GM21717 (cell line): ENCODE results near the gene SSH2.
"Not testable (repeated sequence)": the region's sequence is repeated elsewhere in the genome, so short reads cannot be mapped to it uniquely, and the experiment has no call there.

Source experiments
- ATAC-seq: cut with Tn5 transposase; IDR thresholded peaks from one replicate; pipeline ENCODE4 v1.9.1; 2021; ENCODE audit warnings: mild to moderate bottlenecking, moderate library complexity; ENCODE audit not compliant: unreplicated experiment

Gene SSH2

GRCh38 chr17:29747660-29748059 lies 182.4 kb downstream of the SSH2 start:
- no peak for ATAC-seq

DNA sequence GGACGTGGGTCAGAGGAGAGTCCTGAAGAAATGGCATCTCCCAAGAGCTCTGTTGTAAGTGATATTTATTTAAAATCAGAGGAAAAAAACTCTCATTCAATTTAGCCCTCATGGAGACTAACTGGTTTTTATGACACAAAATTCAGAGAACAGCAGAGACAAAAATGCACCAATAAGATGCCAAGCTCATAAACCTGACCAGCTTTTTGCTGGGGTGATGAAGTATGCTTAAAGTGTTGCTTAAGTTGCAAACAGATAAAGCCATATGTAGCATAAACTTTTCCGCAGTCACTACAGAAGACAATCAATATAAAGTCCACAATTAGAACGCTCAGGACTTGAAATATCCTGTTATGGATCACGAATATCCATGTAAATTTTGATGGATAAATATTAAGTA lies 183.4 kb downstream of the SSH2 start:
- no peak for ATAC-seq

DNA sequence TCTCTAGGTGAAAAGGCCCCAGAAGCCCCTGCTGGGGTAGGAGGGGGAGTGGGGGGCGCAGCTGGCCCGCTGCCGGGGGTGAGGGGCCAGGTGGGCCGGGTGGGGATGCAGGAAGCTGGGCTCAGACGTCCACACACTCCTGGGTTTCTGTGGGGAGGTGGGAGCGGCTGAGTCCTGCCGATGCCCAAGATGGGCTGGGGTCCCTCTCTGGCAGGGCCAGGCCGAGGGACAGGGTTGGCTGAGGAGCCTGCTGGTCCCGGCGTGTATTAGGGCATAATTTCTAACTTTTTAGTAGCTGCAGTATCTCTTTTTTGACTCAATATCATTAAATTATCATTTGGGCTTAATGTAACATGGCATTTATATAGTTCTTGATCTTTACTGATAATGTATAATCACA lies 185.9 kb downstream of the SSH2 start:
- no peak for ATAC-seq

- ATAC-seq = no peak
Measured at GRCh38 chr17:29742210-29742513, 187.9 kb downstream of the SSH2 start.

DNA sequence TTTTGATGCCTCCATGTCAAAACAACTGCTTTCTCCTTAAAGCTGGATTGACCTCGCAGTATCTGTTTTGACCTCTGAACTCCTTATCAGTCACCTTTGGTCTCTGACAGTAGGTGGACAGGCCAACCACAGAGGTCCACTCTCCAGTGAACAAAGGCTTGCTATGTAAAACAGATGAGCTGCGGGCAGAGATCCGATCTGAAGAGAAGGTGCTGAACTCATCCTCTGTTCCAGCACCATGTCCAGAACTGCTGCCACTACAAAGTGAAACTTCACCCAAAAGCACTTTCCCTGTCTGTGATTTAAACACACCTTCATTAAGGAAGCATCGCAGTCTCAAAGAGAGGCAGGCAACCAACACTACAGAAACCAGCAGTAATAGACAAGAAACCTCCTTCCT lies 190.0 kb downstream of the SSH2 start:
- no peak for ATAC-seq

GRCh38 chr17:29734640-29735039 lies 195.4 kb downstream of the SSH2 start:
- no peak for ATAC-seq

- ATAC-seq = no peak
Measured at GRCh38 chr17:29733166-29733565, 196.9 kb downstream of the SSH2 start.

DNA sequence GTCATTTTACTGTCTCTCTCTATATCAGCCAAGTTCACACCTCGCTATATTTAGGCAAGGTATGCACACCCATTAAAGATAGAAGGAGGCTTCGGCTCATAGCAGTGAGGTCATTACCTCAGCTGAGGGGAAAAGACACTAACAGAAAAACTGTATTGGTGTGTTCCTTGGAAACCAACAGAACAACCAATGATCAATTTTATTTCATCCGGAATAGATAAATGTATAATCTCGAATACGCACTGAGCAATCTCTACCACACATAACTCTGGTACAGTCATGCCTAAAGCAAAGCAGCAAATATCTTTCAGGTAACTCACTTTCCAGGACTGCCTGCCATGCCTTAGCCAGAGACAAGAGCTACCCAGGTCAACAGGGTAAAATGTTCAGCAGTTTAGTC lies 197.4 kb downstream of the SSH2 start:
- no peak for ATAC-seq

DNA sequence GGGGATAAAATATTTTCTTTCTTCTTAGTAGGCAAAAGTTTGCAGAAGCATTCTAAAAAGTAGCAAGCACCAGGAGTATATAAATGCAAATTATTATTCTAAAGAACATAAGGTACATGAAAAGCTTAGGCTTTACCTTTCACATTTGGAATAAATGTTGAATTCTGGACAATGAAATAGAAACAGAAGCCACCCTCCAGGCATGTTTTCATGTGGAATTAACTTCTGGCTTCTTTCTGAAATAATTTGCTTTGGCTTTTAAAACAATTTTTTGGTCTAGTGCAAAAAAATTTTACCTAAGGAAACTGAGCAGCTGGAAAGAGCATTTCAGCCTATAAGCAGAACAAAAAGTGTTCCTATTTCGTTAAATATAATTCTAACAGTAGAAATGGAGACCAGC lies 197.8 kb downstream of the SSH2 start:
- ATAC-seq = no peak

- ATAC-seq = no peak
Measured at GRCh38 chr17:29731589-29731929, 198.5 kb downstream of the SSH2 start.

DNA sequence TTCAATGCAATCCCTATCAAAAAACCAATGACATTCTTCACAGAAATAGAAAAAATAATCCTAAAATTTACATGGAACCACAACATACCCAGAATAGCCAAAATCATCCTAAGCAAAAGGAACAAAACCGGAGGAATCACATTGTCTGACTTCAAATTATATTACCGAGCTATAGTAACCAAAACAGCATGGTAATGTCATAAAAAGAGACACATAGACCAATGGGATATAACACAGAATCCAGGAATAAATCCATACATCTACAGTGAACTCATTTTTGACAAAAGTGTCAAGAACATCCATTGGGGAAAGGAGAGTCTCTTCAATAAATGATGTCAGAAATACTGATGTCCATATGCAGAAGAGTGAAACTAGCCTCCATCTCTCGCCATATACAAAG lies 201.5 kb downstream of the SSH2 start:
- no peak for ATAC-seq

GRCh38 chr17:29726715-29727252 lies 203.2 kb downstream of the SSH2 start:
- no peak for ATAC-seq

DNA sequence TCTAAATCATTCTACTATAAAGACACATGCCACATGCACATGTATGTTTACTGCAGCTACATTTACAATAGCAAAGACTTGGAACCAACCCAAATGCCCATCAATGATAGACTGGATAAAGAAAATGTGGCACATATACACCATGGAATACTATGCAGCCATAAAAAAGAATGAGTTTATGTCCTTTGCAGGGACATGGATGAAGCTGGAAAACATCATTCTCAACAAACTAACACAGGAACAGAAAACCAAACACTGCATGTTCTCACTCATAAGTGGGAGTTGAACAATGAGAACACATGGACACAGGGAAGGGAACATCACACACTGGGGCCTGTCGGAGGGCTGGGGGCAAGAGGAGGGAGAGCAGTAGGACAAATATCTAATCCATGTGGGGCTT lies 204.6 kb downstream of the SSH2 start:
- ATAC-seq = not testable (repeated sequence)

DNA sequence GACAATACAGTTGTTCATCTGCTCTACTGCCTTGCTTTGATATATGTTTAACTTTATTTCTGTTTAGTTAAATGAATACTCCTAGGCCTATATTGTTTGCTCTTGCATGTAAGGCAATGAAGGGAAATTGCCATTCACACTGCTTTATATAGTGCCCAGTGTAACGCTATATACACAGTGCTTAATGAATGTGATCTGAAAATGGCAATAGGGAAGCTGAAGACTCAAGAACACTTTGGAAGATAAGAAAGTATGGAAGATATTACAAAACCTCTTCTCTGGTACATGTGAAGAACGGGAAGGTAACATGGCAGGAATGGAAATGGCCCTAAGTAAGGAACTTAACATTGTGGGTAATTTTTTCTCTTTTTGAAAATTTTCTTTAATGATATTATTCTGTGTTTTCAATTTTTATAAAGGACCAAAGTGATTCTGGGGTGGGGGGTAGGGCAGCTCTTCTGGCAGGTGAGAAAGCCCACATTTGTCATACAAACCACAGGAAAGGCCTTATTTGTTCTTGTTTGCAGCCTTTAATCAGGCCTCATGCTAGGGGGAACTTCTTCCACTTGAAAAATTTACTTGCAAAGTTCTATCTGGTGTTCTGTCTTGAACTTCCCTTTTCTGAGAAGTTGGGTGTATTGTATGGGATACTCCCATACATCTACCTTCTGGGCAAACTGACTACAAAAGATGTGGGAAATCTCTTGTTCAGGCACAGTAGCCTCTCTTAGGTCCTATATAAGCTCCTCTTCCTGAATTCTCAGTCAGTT lies 206.6 kb downstream of the SSH2 start:
- ATAC-seq = no peak

- peak; percentile 48 for ATAC-seq
Measured at GRCh38 chr17:29722411-29723198, 207.4 kb downstream of the SSH2 start.

DNA sequence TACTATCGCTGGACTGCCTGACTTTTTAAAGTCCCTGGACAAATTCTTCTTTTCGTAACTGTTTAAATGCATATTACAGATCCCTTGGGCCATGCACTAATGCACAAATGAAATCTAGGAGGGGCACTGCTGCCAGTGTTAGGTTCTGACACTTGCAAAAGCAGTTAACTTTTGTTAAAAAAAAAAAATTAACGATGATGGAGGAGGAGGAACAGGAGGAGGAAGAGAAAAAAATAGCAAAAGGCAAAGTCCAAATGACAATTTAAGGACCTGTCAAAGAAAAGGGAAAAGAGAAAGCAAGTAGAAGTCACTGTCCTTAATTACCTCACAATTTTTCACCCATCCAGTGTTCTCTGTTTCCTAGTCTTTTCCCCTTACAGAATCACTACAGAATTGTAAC lies 209.5 kb downstream of the SSH2 start:
- ATAC-seq = no peak

GRCh38 chr17:29719469-29719868 lies 210.6 kb downstream of the SSH2 start:
- no peak for ATAC-seq

GRCh38 chr17:29718446-29719039 lies 211.5 kb downstream of the SSH2 start:
- no peak for ATAC-seq

GRCh38 chr17:29717817-29718216 lies 212.2 kb downstream of the SSH2 start:
- no peak for ATAC-seq

- ATAC-seq = no peak
Measured at GRCh38 chr17:29716566-29716965, 213.5 kb downstream of the SSH2 start.

GRCh38 chr17:29715680-29716079 lies 214.3 kb downstream of the SSH2 start:
- no peak for ATAC-seq

DNA sequence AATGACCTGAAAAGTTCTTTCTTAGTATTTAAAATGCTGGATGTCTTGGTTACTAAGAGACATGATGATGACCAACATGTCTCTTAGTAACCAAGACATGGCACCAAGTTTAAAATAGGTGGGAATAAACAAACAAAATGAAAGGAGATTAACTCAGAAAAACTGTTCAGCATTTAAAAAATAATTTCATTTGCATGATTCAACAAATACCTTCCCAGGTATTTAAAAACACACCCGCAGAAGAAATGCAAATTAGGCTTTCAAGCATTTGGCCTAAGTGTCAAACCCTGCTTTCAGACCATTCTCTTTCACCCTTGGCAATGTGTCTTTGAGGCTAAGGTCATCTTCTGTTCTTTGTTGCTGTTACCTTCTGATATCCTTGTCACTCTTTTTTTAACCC lies 215.9 kb downstream of the SSH2 start:
- no peak for ATAC-seq
